Kidney epithelial cell (primary cell): ENCODE data around the gene BMPR2. TPM values are rescaled to one million over a fixed set of nuclear protein-coding genes. Genes with fewer than 3 reads are reported as not detected.
A peak's percentile ranks its signal among the peaks of the same experiment; 100 is the strongest.
"Not testable (repeated sequence)": the region's sequence is repeated elsewhere in the genome, so short reads cannot be mapped to it uniquely, and the experiment has no call there.

Experiments
- DNase-seq: peaks from one replicate; pipeline ENCODE4 v3.0.0-alpha.2; 2010; ENCODE audit warnings: low read depth
- H3K27me3 ChIP-seq: 2 replicates; pipeline ENCODE4 v1.6.0; 2011; ENCODE audit warnings: low read length; ENCODE audit not compliant: control insufficient read depth, insufficient read depth
- H3K36me3 ChIP-seq: 2 replicates; pipeline ENCODE4 v1.5.1; 2011; ENCODE audit warnings: low read length; ENCODE audit not compliant: control insufficient read depth, insufficient read depth
- H3K4me3 ChIP-seq: 2 replicates; pipeline ENCODE4 v1.5.1; 2011; ENCODE audit warnings: low read depth, mild to moderate bottlenecking, control low read depth, low read length
- CTCF ChIP-seq: IDR thresholded peaks from 2 replicates; pipeline ENCODE4 v1.5.1; 2011; ENCODE audit warnings: mild to moderate bottlenecking, moderate library complexity, low read length, control low read depth, inconsistent platforms; ENCODE audit not compliant: insufficient read depth, poor library complexity, severe bottlenecking
- total RNA-seq: library from RNA; depleted of rRNA; stranded (reverse); fragments of >200 nt; gene quantifications from 2 replicates; pipeline ENCODE4 v1.2.3, GENCODE V29; 2015

Gene BMPR2
- total RNA-seq, 1 donor from 2014 or later: 44.8 TPM

- DNase-seq: no peak
- no peaks in the 10 kb centered on the region for H3K36me3 ChIP-seq
- no peaks in the 10 kb centered on the region for H3K27me3 ChIP-seq
- no peak for TF ChIP-seq CTCF
- H3K4me3 ChIP-seq: no peak overlapping the region
Measured at GRCh38 chr2:202360646-202361045, 15.5 kb upstream of the BMPR2 start.

DNA sequence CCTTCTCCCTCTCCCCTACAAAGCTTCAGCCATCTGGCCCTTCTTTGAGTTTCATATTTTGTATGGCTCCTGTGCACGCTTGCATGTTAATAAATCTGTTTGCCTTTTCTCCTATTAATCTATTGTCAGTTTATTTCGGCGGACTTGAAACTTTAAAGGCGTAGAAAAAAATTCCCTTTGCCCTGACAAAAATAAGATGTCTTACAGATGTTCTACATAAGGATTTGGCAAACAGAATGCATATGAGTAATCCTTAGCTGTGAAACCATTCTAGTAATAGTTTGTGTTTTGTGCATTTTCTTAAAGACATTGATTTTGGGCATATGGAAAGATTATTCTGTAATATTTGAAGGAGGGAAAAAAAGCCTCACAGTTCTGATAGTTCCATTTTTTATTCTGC, 15.0 kb upstream of the BMPR2 start:
- no peak overlapping the region for H3K4me3 ChIP-seq
- no peaks in the 10 kb centered on the region for H3K27me3 ChIP-seq
- DNase-seq: no peak
- TF ChIP-seq CTCF: no peak
- no peaks in the 10 kb centered on the region for H3K36me3 ChIP-seq

- Histone ChIP-seq H3K36me3 (no peaks in the 10 kb centered on the region), H3K27me3 (no peaks in the 10 kb centered on the region), H3K4me3 (no peak overlapping the region)
- no peak for TF ChIP-seq CTCF
- no peak for DNase-seq
Measured at GRCh38 chr2:202373490-202373889, 2.6 kb upstream of the BMPR2 start.

DNA sequence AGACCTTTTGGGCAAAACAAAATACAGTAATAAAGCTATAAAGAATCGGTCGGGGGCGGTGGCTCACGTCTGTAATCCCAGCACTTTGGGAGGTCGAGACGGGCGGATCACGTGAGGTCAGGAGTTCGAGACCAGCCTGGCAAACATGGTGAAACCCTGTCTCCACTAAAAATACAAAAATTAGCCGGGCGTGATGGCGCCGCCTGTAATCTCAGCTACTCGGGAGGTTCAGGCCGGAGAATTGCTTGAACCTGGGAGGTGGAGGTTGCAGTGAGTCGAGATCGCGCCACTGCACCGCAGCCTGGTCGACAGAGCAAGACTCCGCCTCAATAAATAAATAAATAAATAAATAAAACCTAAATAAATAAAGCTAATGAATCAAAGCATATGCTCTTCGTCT, 1.7 kb upstream of the BMPR2 start:
- DNase-seq, H3K36me3 ChIP-seq, H3K4me3 ChIP-seq, H3K27me3 ChIP-seq: not testable (repeated sequence)

DNA sequence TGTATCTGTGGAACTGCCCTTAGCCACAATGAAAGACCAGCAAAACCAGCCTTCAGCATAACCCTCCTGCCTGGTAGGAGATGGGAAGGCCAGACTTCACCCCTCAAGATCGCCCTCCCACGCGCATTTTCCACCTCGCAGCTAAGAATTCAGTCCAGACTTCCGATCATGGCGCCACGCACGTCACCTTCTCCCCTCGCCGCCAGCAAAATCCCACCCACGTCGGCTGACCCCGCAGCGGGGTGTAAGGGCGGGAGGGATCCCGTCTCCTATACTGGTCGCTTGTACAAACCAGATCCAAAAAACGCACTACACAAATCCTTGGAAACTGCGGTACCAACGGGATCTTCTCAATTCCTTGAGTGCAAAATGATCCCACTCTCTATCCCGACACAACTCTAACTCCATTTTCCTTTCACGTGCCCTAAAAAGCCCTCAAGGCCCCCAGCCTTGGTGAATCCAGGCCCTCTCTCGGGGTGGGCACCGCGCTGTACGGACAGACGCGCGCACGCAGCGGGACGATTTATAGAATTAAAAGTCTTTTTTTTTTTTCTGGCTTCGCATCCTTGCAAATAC, 1.0 kb upstream of the BMPR2 start:
- no peak for TF ChIP-seq CTCF
- DNase-seq: no peak
- Histone ChIP-seq H3K4me3 (peak overlapping the region; percentile 81), H3K27me3 (no peaks in the 10 kb centered on the region), H3K36me3 (no peaks in the 10 kb centered on the region)

GRCh38 chr2:202376460-202377206, 506 bp downstream of the BMPR2 start:
- Histone ChIP-seq H3K36me3 (no peaks in the 10 kb centered on the region), H3K4me3 (peak overlapping the region; percentile 81), H3K27me3 (no peaks in the 10 kb centered on the region)
- no peak for TF ChIP-seq CTCF
- no peak for DNase-seq
